Astrocyte (in vitro differentiated cells and primary cell): Measurements from ENCODE around the gene C16orf86.

Source experiments
- EZH2 ChIP-seq: IDR thresholded peaks from 2 replicates; pipeline ENCODE4 v1.6.1; 2012; ENCODE audit warnings: mild to moderate bottlenecking, low read length, inconsistent platforms; ENCODE audit not compliant: insufficient read depth
- TF ChIP-seq, protein P1 (sequence below): IDR thresholded peaks from 2 replicates; pipeline ENCODE4 v1.5.1; 2011; ENCODE audit warnings: low read depth, mild to moderate bottlenecking, inconsistent platforms, low read length, moderate library complexity; ENCODE audit not compliant: insufficient read depth

DNA sequence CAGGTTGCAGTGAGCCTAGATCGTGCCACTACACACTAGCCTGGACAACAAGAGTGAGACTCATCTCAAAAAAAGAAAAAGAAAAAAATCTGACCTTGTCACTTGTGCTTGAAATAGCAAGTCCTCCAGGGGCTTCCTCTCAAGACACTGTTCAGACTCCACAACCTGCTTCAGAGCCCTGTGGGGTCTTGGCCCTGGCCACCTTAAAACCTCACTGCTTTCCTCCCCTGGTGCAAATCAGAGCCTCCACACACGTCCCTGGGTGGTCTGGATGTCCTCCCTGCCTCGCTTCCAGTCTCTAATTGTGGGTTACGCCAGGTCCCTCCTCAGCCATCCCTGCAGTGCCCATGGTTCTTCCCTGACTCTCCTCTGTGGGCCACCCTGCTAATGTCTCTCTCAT is 11.3 kb upstream of the C16orf86 start:
- TF ChIP-seq EZH2 = no peak
- TF ChIP-seq, protein P1, sequence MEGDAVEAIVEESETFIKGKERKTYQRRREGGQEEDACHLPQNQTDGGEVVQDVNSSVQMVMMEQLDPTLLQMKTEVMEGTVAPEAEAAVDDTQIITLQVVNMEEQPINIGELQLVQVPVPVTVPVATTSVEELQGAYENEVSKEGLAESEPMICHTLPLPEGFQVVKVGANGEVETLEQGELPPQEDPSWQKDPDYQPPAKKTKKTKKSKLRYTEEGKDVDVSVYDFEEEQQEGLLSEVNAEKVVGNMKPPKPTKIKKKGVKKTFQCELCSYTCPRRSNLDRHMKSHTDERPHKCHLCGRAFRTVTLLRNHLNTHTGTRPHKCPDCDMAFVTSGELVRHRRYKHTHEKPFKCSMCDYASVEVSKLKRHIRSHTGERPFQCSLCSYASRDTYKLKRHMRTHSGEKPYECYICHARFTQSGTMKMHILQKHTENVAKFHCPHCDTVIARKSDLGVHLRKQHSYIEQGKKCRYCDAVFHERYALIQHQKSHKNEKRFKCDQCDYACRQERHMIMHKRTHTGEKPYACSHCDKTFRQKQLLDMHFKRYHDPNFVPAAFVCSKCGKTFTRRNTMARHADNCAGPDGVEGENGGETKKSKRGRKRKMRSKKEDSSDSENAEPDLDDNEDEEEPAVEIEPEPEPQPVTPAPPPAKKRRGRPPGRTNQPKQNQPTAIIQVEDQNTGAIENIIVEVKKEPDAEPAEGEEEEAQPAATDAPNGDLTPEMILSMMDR = no peak
